ENCODE measurements around the gene RBM39.
"Not testable (repeated sequence)": the region's sequence is repeated elsewhere in the genome, so short reads cannot be mapped to it uniquely, and the experiment has no call there.

RBM39 gene

GRCh38 chr20:35721219-35721618, 20.8 kb downstream of the RBM39 start:
- Histone ChIP-seq H3K4me3 (no peak overlapping the region), H3K27ac (no peak overlapping the region)
- TF ChIP-seq CTCF (IDR thresholded peaks at IDR 0.05) = no peak
- DNase-seq (ENCODE audit: low spot score) = no peak

- DNase-seq (ENCODE audit: low spot score) = no peak
- H3K4me3 ChIP-seq = no peak overlapping the region
- H3K27ac ChIP-seq = no peak overlapping the region
- no peak for TF ChIP-seq CTCF (IDR thresholded peaks at IDR 0.05)
Observed at GRCh38 chr20:35720165-35721123, 21.6 kb downstream of the RBM39 start.

GRCh38 chr20:35719717-35720116, 22.3 kb downstream of the RBM39 start:
- H3K27ac ChIP-seq = no peak overlapping the region
- DNase-seq (ENCODE audit: low spot score) = no peak
- TF ChIP-seq CTCF (IDR thresholded peaks at IDR 0.05) = no peak
- H3K4me3 ChIP-seq = no peak overlapping the region

- H3K27ac ChIP-seq = no peak overlapping the region
- no peak for DNase-seq (ENCODE audit: low spot score)
- no peak overlapping the region for H3K4me3 ChIP-seq
- no peak for TF ChIP-seq CTCF (IDR thresholded peaks at IDR 0.05)
Observed at GRCh38 chr20:35718972-35719635, 23.0 kb downstream of the RBM39 start.

GRCh38 chr20:35718321-35718720, 23.7 kb downstream of the RBM39 start:
- DNase-seq (ENCODE audit: low spot score); H3K27ac ChIP-seq; H3K4me3 ChIP-seq: not testable (repeated sequence)

GRCh38 chr20:35716330-35716729, 25.7 kb downstream of the RBM39 start:
- Histone ChIP-seq H3K4me3 (no peak overlapping the region), H3K27ac (no peak overlapping the region)
- no peak for DNase-seq (ENCODE audit: low spot score)
- TF ChIP-seq CTCF (IDR thresholded peaks at IDR 0.05) = no peak

- DNase-seq (ENCODE audit: low spot score) = no peak
- Histone ChIP-seq H3K27ac (no peak overlapping the region), H3K4me3 (no peak overlapping the region)
- TF ChIP-seq CTCF (IDR thresholded peaks at IDR 0.05) = no peak
Observed at GRCh38 chr20:35715652-35716051, 26.4 kb downstream of the RBM39 start.

Measured in coronary artery (tissue), 2 donors.